HepG2 (cell line): Measurements from ENCODE around the gene PCYOX1L. TPM values are rescaled to one million over a fixed set of nuclear protein-coding genes. Genes with fewer than 3 reads are reported as not detected.

Experiments used
- ARID2 ChIP-seq: sonication (generic); formaldehyde crosslinking; IDR thresholded peaks from 2 replicates; pipeline ENCODE4 v1.8.1; 2022; ENCODE audit warnings: mild to moderate bottlenecking, missing genetic modification reagents, borderline replicate concordance
- BHLHE40 ChIP-seq: IDR thresholded peaks from 2 replicates; pipeline ENCODE4 v1.6.1; 2011; ENCODE audit warnings: low read length, improper control_type of control experiment
- ELF1 ChIP-seq: sonication (generic); formaldehyde crosslinking; IDR thresholded peaks from 2 replicates; pipeline ENCODE4 v1.4.0; 2020; ENCODE audit warnings: missing genetic modification reagents
- GTF2F1 ChIP-seq: fragments of 150-350 bp; IDR thresholded peaks from 2 replicates; pipeline ENCODE4 v1.6.1; 2014; ENCODE audit warnings: low read length
- HNRNPLL ChIP-seq: fragments of 200-400 bp; formaldehyde crosslinking; IDR thresholded peaks from 2 replicates; pipeline ENCODE4 v1.6.1; 2017; ENCODE audit warnings: mild to moderate bottlenecking, low read depth, low read length; ENCODE audit not compliant: poor library complexity, severe bottlenecking
- IKZF4 ChIP-seq: sonication (generic); formaldehyde crosslinking; IDR thresholded peaks from 2 replicates; pipeline ENCODE4 v1.5.1; 2020; ENCODE audit warnings: borderline replicate concordance, mild to moderate bottlenecking, low read depth, missing genetic modification reagents; ENCODE audit errors: not compliant biosample characterization
- LCORL ChIP-seq, 2 experiments: fragments of 450-650 bp in 1 of 2; sonication (generic) in 1 of 2; formaldehyde crosslinking in 1 of 2; IDR thresholded peaks; 2 replicates each; pipeline versions ENCODE4 v1.5.0 to v1.6.1; 2017 to 2020; ENCODE audit warnings: antibody characterized with exemption in 1 of 2, missing genetic modification reagents in 1 of 2
- MAX ChIP-seq: IDR thresholded peaks from 2 replicates; pipeline ENCODE4 v1.6.1; 2012; ENCODE audit warnings: inconsistent platforms
- MEIS1 ChIP-seq: sonication (generic); formaldehyde crosslinking; IDR thresholded peaks from 2 replicates; pipeline ENCODE4 v1.9.0; 2021; ENCODE audit warnings: mild to moderate bottlenecking, missing genetic modification reagents, moderate library complexity, borderline replicate concordance
- NCOA2 ChIP-seq: sonication (generic); formaldehyde crosslinking; IDR thresholded peaks from 2 replicates; pipeline ENCODE4 v1.8.0; 2022; ENCODE audit warnings: inconsistent platforms
- PLSCR1 ChIP-seq: sonication (generic); formaldehyde crosslinking; IDR thresholded peaks from 2 replicates; pipeline ENCODE4 v1.5.0; 2020; ENCODE audit warnings: missing genetic modification reagents, mild to moderate bottlenecking, borderline replicate concordance
- SRSF1 ChIP-seq: fragments of 200-400 bp; formaldehyde crosslinking; optimal IDR thresholded peaks from 2 replicates; pipeline ENCODE3; 2017; ENCODE audit warnings: mild to moderate bottlenecking, low read depth, low read length, moderate library complexity
- U2AF1 ChIP-seq: fragments of 200-400 bp; formaldehyde crosslinking; optimal IDR thresholded peaks from 2 replicates; pipeline ENCODE3; 2017; ENCODE audit warnings: mild to moderate bottlenecking, low read depth, low read length
- WIZ ChIP-seq: sonication (generic); formaldehyde crosslinking; IDR thresholded peaks from 2 replicates; pipeline ENCODE4 v1.5.1; 2020; ENCODE audit warnings: mild to moderate bottlenecking, missing genetic modification reagents
- YY1 ChIP-seq: IDR thresholded peaks from 2 replicates; pipeline ENCODE4 v1.6.1; 2011; ENCODE audit warnings: low read length, low read depth, moderate library complexity, mild to moderate bottlenecking; ENCODE audit not compliant: insufficient read depth, insufficient replicate concordance
- ZFP37 ChIP-seq: sonication (generic); formaldehyde crosslinking; IDR thresholded peaks from 2 replicates; pipeline ENCODE4 v1.4.0; 2020; ENCODE audit warnings: missing genetic modification reagents, borderline replicate concordance
- ZNF563 ChIP-seq: sonication (generic); formaldehyde crosslinking; IDR thresholded peaks from 2 replicates; pipeline ENCODE4 v1.8.0; 2022; ENCODE audit warnings: mild to moderate bottlenecking, moderate library complexity, missing genetic modification reagents
- ZNF703 ChIP-seq: sonication (generic); formaldehyde crosslinking; IDR thresholded peaks from 2 replicates; pipeline ENCODE4 v1.5.1; 2020; ENCODE audit warnings: missing genetic modification reagents, mild to moderate bottlenecking, moderate library complexity, borderline replicate concordance
- ZSCAN20 ChIP-seq: sonication (generic); formaldehyde crosslinking; IDR thresholded peaks from 2 replicates; pipeline ENCODE4 v1.4.0; 2020; ENCODE audit warnings: missing genetic modification reagents, mild to moderate bottlenecking, borderline replicate concordance
- polyA plus RNA-seq, 8 experiments: library from polyadenylated mRNA; depleted of rRNA in 3 of 8; stranded (reverse) in 7 of 8; unstranded in 1 of 8; fragments of >200 nt; fragmentation: Illumina TruSeq in 4 of 8; extraction: Trizol in 4 of 8; gene quantifications; 2 replicates each; pipeline versions ENCODE4 v1.2.1 to v1.2.3, GENCODE V29; 2011 to 2016; ENCODE audit warnings: low read depth in 4 of 8, missing spikeins in 1 of 8, mixed read lengths in 1 of 8; ENCODE audit not compliant: insufficient read depth in 1 of 8
- total RNA-seq, 5 experiments: library from RNA; depleted of rRNA; stranded (reverse); fragments of >200 nt; fragmentation: Illumina TruSeq; extraction: Trizol; gene quantifications; 2 replicates each; pipeline ENCODE4 v1.2.3, GENCODE V29; 2016; ENCODE audit warnings: low read depth in 1 of 5
- TF ChIP-seq, protein P1 (sequence below): sonication (generic); formaldehyde crosslinking; IDR thresholded peaks from 2 replicates; pipeline ENCODE4 v1.4.0; 2020; ENCODE audit warnings: missing genetic modification reagents
- TF ChIP-seq, protein P2 (sequence below): sonication (generic); formaldehyde crosslinking; IDR thresholded peaks from 2 replicates; pipeline ENCODE4 v1.5.0; 2020; ENCODE audit warnings: missing genetic modification reagents
- TF ChIP-seq, protein P3 (sequence below): sonication (generic); formaldehyde crosslinking; IDR thresholded peaks from 2 replicates; pipeline ENCODE4 v1.5.1; 2020; ENCODE audit warnings: missing genetic modification reagents, mild to moderate bottlenecking, borderline replicate concordance

The PCYOX1L gene
- total and polyA plus RNA-seq, 2 of the 13 experiments (the other 11 are each of a cell fraction or from before 2014, with no cell fraction given), result 1.00 to 3.7 TPM

DNA sequence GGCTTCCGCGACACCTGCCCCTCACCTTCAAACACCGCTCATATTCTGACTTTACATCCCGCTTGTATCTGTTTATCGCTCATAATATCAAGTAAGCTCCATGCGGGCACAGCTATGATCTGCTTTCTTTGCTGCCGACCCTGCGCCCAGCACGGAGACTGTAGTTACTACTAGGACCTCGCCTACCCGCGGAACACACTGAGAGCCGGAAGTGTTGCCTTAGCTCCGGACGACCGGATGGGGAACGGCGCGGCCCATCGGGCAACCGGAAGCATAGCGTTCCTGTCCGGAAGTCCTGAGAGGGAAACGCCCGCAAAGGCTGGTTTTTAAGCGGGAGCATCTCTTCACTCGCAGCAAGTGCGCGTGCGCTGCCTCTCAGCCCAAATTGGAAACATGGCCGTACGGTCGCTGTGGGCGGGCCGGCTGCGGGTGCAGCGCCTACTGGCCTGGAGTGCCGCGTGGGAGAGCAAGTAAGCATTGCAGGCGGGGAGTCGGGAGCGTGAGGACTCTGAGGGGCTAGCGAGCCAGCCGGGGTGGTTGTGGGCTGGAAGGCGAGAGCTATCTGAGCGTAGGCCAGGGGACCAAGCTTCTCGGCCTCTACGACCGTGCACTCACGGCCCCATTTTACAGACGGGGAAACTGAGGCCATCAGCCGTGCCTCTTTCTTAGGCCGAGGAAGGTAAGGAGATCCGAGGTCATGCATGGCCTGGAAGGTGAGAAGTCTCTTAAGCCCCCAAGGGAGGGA is 12.5 kb upstream of the PCYOX1L start, which contains the start of gene GRPEL2 (continued):
- TF ChIP-seq, protein P1, sequence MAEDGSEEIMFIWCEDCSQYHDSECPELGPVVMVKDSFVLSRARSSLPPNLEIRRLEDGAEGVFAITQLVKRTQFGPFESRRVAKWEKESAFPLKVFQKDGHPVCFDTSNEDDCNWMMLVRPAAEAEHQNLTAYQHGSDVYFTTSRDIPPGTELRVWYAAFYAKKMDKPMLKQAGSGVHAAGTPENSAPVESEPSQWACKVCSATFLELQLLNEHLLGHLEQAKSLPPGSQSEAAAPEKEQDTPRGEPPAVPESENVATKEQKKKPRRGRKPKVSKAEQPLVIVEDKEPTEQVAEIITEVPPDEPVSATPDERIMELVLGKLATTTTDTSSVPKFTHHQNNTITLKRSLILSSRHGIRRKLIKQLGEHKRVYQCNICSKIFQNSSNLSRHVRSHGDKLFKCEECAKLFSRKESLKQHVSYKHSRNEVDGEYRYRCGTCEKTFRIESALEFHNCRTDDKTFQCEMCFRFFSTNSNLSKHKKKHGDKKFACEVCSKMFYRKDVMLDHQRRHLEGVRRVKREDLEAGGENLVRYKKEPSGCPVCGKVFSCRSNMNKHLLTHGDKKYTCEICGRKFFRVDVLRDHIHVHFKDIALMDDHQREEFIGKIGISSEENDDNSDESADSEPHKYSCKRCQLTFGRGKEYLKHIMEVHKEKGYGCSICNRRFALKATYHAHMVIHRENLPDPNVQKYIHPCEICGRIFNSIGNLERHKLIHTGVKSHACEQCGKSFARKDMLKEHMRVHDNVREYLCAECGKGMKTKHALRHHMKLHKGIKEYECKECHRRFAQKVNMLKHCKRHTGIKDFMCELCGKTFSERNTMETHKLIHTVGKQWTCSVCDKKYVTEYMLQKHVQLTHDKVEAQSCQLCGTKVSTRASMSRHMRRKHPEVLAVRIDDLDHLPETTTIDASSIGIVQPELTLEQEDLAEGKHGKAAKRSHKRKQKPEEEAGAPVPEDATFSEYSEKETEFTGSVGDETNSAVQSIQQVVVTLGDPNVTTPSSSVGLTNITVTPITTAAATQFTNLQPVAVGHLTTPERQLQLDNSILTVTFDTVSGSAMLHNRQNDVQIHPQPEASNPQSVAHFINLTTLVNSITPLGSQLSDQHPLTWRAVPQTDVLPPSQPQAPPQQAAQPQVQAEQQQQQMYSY, result no peak; the same call in 1 of the 2 replicates
- TF ChIP-seq BHLHE40, result 0 out of 2 replicates have a peak, but pooled peaks have one; percentile 21
- 0 out of 2 replicates have a peak, but pooled peaks have one; percentile 19 for TF ChIP-seq ZSCAN20 (CRISPR knock-in tag)
- TF ChIP-seq LCORL (IDR thresholded peaks at IDR 0.05), result peak; percentile 66; the same call in 1 of the 2 replicates
- TF ChIP-seq LCORL (CRISPR knock-in tag; IDR thresholded peaks at IDR 0.05), result no peak
- TF ChIP-seq ARID2 (CRISPR knock-in tag), result peak; percentile 94
- TF ChIP-seq ZNF563 (CRISPR knock-in tag), result peak; percentile 78
- peak; percentile 79 for TF ChIP-seq HNRNPLL
- TF ChIP-seq, protein P2, sequence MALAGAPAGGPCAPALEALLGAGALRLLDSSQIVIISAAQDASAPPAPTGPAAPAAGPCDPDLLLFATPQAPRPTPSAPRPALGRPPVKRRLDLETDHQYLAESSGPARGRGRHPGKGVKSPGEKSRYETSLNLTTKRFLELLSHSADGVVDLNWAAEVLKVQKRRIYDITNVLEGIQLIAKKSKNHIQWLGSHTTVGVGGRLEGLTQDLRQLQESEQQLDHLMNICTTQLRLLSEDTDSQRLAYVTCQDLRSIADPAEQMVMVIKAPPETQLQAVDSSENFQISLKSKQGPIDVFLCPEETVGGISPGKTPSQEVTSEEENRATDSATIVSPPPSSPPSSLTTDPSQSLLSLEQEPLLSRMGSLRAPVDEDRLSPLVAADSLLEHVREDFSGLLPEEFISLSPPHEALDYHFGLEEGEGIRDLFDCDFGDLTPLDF (CRISPR knock-in tag), result peak; percentile 90
- TF ChIP-seq, protein P3, sequence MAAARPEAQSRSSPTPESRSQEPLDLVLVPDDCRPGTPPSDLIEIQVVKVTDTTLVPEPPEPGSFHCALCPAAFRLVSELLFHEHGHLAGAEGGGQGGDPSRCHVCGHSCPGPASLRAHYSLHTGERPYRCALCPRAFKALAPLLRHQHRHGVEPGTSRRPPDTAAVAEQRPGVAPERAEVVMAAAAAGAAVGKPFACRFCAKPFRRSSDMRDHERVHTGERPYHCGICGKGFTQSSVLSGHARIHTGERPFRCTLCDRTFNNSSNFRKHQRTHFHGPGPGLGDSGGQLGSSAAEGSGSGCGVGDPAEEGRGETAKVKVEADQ, result 0 out of 2 replicates have a peak, but pooled peaks have one; percentile 54
- TF ChIP-seq U2AF1, result peak; percentile 87
- no peak for TF ChIP-seq PLSCR1 (CRISPR knock-in tag)
- TF ChIP-seq NCOA2 (CRISPR knock-in tag), result peak; percentile 54
- TF ChIP-seq YY1, result peak; percentile 92
- TF ChIP-seq WIZ, result no peak
- TF ChIP-seq MAX, result peak; percentile 88
- TF ChIP-seq GTF2F1, result 0 out of 2 replicates have a peak, but pooled peaks have one; percentile 17
- peak; percentile 84 for TF ChIP-seq SRSF1
- TF ChIP-seq ZNF703 (CRISPR knock-in tag), result no peak; the same call in 1 of the 2 replicates
- TF ChIP-seq ELF1 (CRISPR knock-in tag), result peak; percentile 97
- TF ChIP-seq MEIS1 (CRISPR knock-in tag), result peak; percentile 53; the same call in 1 of the 2 replicates
- 0 out of 2 replicates have a peak, but pooled peaks have one; percentile 13 for TF ChIP-seq ZFP37 (CRISPR knock-in tag)
- peak; percentile 35 for TF ChIP-seq IKZF4 (CRISPR knock-in tag)
